Measurements from ENCODE around the gene GSTA2. TPM values are rescaled to one million over a fixed set of nuclear protein-coding genes. Genes with fewer than 3 reads are reported as not detected.
"Not testable (repeated sequence)": the region's sequence is repeated elsewhere in the genome, so short reads cannot be mapped to it uniquely, and the experiment has no call there.

The GSTA2 gene
- not detected in 3 replicates for total RNA-seq

GRCh38 chr6:52763322-52763916, at the start of gene GSTA2:
TSS of gene GSTA2 (minus strand) at chr6:52763475. CDS start at chr6:52757947, 5,528 bp downstream.
- not testable (repeated sequence) for H3K4me3 Mint-ChIP-seq, H3K36me3 Mint-ChIP-seq, H3K27ac Mint-ChIP-seq

GRCh38 chr6:52809777-52810176, 46.5 kb upstream of the GSTA2 start:
- not testable (repeated sequence) for H3K36me3 Mint-ChIP-seq; H3K27me3 Mint-ChIP-seq (ENCODE audit: low read depth); H3K4me3 Mint-ChIP-seq; DNase-seq (ENCODE audit: low spot score in 2 of 2, unreplicated experiment in 2 of 2); H3K27ac Mint-ChIP-seq; H3K9me3 Mint-ChIP-seq; H3K4me1 Mint-ChIP-seq

More at GRCh38 chr6:52763322-52763916, at the start of gene GSTA2:
- not testable (repeated sequence) for DNase-seq (ENCODE audit: low spot score in 2 of 2, unreplicated experiment in 2 of 2); H3K9me3 Mint-ChIP-seq; H3K27me3 Mint-ChIP-seq (ENCODE audit: low read depth); H3K4me1 Mint-ChIP-seq

- Mint-ChIP-seq H3K27ac (no peak overlapping the region), H3K4me3 (no peak overlapping the region), H3K4me1 (peaks cover 2% of the 10 kb centered on the region), H3K9me3 (no peaks in the 10 kb centered on the region), H3K27me3 (ENCODE audit: low read depth) (peaks cover 8% of the 10 kb centered on the region), H3K36me3 (no peaks in the 10 kb centered on the region)
- no peak for TF ChIP-seq CTCF (IDR thresholded peaks at IDR 0.05; ENCODE audit: unreplicated experiment)
- DNase-seq (ENCODE audit: low spot score in 2 of 2, unreplicated experiment in 2 of 2), result no peak
Measured at GRCh38 chr6:52808660-52809059, 45.4 kb upstream of the GSTA2 start.

GRCh38 chr6:52803668-52804255, 40.5 kb upstream of the GSTA2 start, which contains the start of gene GSTA1:
TSS of gene GSTA1 (minus strand) at chr6:52803816. CDS start at chr6:52799267, 4,549 bp downstream.
- H3K27me3 Mint-ChIP-seq (ENCODE audit: low read depth), result peaks cover 16% of the 10 kb centered on the region
- H3K4me3 Mint-ChIP-seq; H3K27ac Mint-ChIP-seq; H3K4me1 Mint-ChIP-seq; H3K36me3 Mint-ChIP-seq; DNase-seq (ENCODE audit: low spot score in 2 of 2, unreplicated experiment in 2 of 2); H3K9me3 Mint-ChIP-seq: not testable (repeated sequence)

GRCh38 chr6:52802806-52803205, 39.5 kb upstream of the GSTA2 start:
- H3K27ac Mint-ChIP-seq, result no peak overlapping the region
- no peak overlapping the region for H3K4me3 Mint-ChIP-seq
- no peak for DNase-seq (ENCODE audit: low spot score in 2 of 2, unreplicated experiment in 2 of 2)
- peaks cover 18% of the 10 kb centered on the region for H3K27me3 Mint-ChIP-seq (ENCODE audit: low read depth)
- H3K4me1 Mint-ChIP-seq, result peaks cover 5% of the 10 kb centered on the region
- no peaks in the 10 kb centered on the region for H3K9me3 Mint-ChIP-seq
- TF ChIP-seq CTCF (IDR thresholded peaks at IDR 0.05; ENCODE audit: unreplicated experiment), result no peak
- no peaks in the 10 kb centered on the region for H3K36me3 Mint-ChIP-seq

- H3K36me3 Mint-ChIP-seq, result no peaks in the 10 kb centered on the region
- no peak overlapping the region for H3K4me3 Mint-ChIP-seq
- TF ChIP-seq CTCF (IDR thresholded peaks at IDR 0.05; ENCODE audit: unreplicated experiment), result no peak
- no peak overlapping the region for H3K27ac Mint-ChIP-seq
- no peak for DNase-seq (ENCODE audit: low spot score in 2 of 2, unreplicated experiment in 2 of 2)
- H3K27me3 Mint-ChIP-seq (ENCODE audit: low read depth), result peaks cover 27% of the 10 kb centered on the region
- peaks cover 5% of the 10 kb centered on the region for H3K4me1 Mint-ChIP-seq
- no peaks in the 10 kb centered on the region for H3K9me3 Mint-ChIP-seq
Measured at GRCh38 chr6:52801188-52801841, 38.0 kb upstream of the GSTA2 start.

- peaks cover 35% of the 10 kb centered on the region for H3K27me3 Mint-ChIP-seq (ENCODE audit: low read depth)
- H3K9me3 Mint-ChIP-seq; DNase-seq (ENCODE audit: low spot score in 2 of 2, unreplicated experiment in 2 of 2); H3K4me1 Mint-ChIP-seq; H3K27ac Mint-ChIP-seq; H3K36me3 Mint-ChIP-seq; H3K4me3 Mint-ChIP-seq: not testable (repeated sequence)
Measured at GRCh38 chr6:52799272-52799671, 36.0 kb upstream of the GSTA2 start.

- H3K9me3 Mint-ChIP-seq, result peaks cover 13% of the 10 kb centered on the region
- not testable (repeated sequence) for H3K36me3 Mint-ChIP-seq; H3K4me1 Mint-ChIP-seq; DNase-seq (ENCODE audit: low spot score in 2 of 2, unreplicated experiment in 2 of 2); H3K27ac Mint-ChIP-seq; H3K4me3 Mint-ChIP-seq
- H3K27me3 Mint-ChIP-seq (ENCODE audit: low read depth), result peaks cover 38% of the 10 kb centered on the region
Measured at GRCh38 chr6:52794366-52794765, 31.1 kb upstream of the GSTA2 start.

All from mesothelial cell of epicardium (in vitro differentiated cells).